GM12878 (cell line): ENCODE data around the gene TSHZ1. TPM values are rescaled to one million over a fixed set of nuclear protein-coding genes. Genes with fewer than 3 reads are reported as not detected.

ENCODE experiments used
- ATAC-seq: fragments of 200-7000 bp; cut with Tn5 transposase; 3 replicates; pipeline ENCODE4 v1.9.1; 2020; ENCODE audit warnings: mild to moderate bottlenecking, moderate library complexity
- BruUV-seq: library from RNA; stranded (reverse); fragments of 400-500 nt; replicated peaks from 2 replicates; lab custom pipeline; 2021; lab: Mats Ljungman, UMichigan
- CTCF ChIA-PET: fragments of 300-600 bp; sonication (Branson Sonifier 250); formaldehyde crosslinking; extraction: SDS; loops from one replicate; lab custom pipeline; 2021; ENCODE audit warnings: inconsistent platforms; lab: Yijun Ruan, JAX
- POLR2A ChIA-PET: fragments of 350-600 bp; formaldehyde crosslinking; extraction: SDS; loops from one replicate; lab custom pipeline; 2021; ENCODE audit warnings: inconsistent platforms; lab: Charles Lee
- RAD21 ChIA-PET: fragments of 300-600 bp; sonication (Branson Sonifier 250); formaldehyde crosslinking; loops from one replicate; lab custom pipeline; 2023; ENCODE audit warnings: antibody characterized with exemption; ENCODE audit not compliant: unreplicated experiment; lab: Charles Lee
- SMC1A ChIA-PET: fragments of 300-600 bp; sonication (Branson Sonifier 250); formaldehyde crosslinking; loops from one replicate; lab custom pipeline; 2023; ENCODE audit not compliant: unreplicated experiment, uncharacterized antibody; lab: Charles Lee
- DNase-seq: peaks from one replicate; pipeline ENCODE4 v3.0.0-alpha.2; 2011; ENCODE audit warnings: low read depth, low spot score
- FAIRE-seq: peaks from 3 replicates; lab custom pipeline; 2011; peaks lifted over from hg19 to GRCh38; lab: Jason Lieb, UNC
- H2AFZ ChIP-seq: 2 replicates; pipeline ENCODE4 v1.6.0; 2011; ENCODE audit warnings: low read depth, low read length, control low read depth; ENCODE audit not compliant: control insufficient read depth
- H3K27ac ChIP-seq: 2 replicates; pipeline ENCODE4 v1.5.1; 2011; ENCODE audit warnings: control low read depth; ENCODE audit not compliant: control insufficient read depth, insufficient read depth
- H3K27me3 ChIP-seq, 2 experiments: replicated peaks in 1 of 2; 2 replicates each; pipeline versions ENCODE4 v1.6.0 to v1.6.1; 2011; ENCODE audit warnings: low read length in 1 of 2; ENCODE audit not compliant: control insufficient read depth in 2 of 2, insufficient read depth in 2 of 2
- H3K36me3 ChIP-seq, 2 experiments: 2 replicates each; pipeline ENCODE4 v1.5.1; 2011; ENCODE audit warnings: low read length in 1 of 2; ENCODE audit not compliant: control insufficient read depth in 2 of 2, insufficient read depth in 2 of 2
- H3K4me1 ChIP-seq: 2 replicates; pipeline ENCODE4 v1.6.1; 2011; ENCODE audit warnings: mild to moderate bottlenecking, low read length, moderate library complexity, mixed read lengths; ENCODE audit not compliant: control insufficient read depth, insufficient read depth
- H3K4me2 ChIP-seq: 2 replicates; pipeline ENCODE4 v1.6.0; 2011; ENCODE audit warnings: control low read depth; ENCODE audit not compliant: control insufficient read depth, insufficient read depth
- H3K4me3 ChIP-seq: fragments of 200-600 bp; sonication (generic); 2 replicates; pipeline ENCODE4 v1.5.1; 2016
- H3K79me2 ChIP-seq: 2 replicates; pipeline ENCODE4 v1.6.0; 2011; ENCODE audit warnings: low read length; ENCODE audit not compliant: control insufficient read depth, insufficient read depth
- H3K9ac ChIP-seq: 2 replicates; pipeline ENCODE4 v1.8.0; 2011; ENCODE audit warnings: low read length, control low read depth, mixed read lengths; ENCODE audit not compliant: control insufficient read depth, insufficient read depth
- H3K9me3 ChIP-seq: replicated peaks from 3 replicates; pipeline ENCODE4 v1.5.1; 2011; ENCODE audit warnings: mild to moderate bottlenecking, low read length; ENCODE audit not compliant: control insufficient read depth, insufficient read depth
- H4K20me1 ChIP-seq: 2 replicates; pipeline ENCODE4 v1.6.0; 2011; ENCODE audit not compliant: control insufficient read depth, insufficient read depth
- BCL11A ChIP-seq: IDR thresholded peaks from 2 replicates; pipeline ENCODE4 v1.6.1; 2011; ENCODE audit warnings: low read depth, low read length
- CHD2 ChIP-seq: IDR thresholded peaks from 2 replicates; pipeline ENCODE4 v1.6.1; 2011; ENCODE audit warnings: low read depth, low read length, improper control_type of control experiment, borderline replicate concordance
- CREB1 ChIP-seq: IDR thresholded peaks from 2 replicates; pipeline ENCODE4 v1.6.1; 2012; ENCODE audit warnings: low read depth, mild to moderate bottlenecking, inconsistent platforms
- ETV6 ChIP-seq, 2 experiments: fragments of 450-650 bp in 1 of 2; IDR thresholded peaks in 1 of 2; conservative IDR thresholded peaks in 1 of 2; 2 replicates each; pipeline ENCODE4 v1.6.1; 2014; ENCODE audit warnings: antibody characterized with exemption in 1 of 2, borderline replicate concordance in 1 of 2, low read depth in 1 of 2, mild to moderate bottlenecking in 1 of 2, moderate library complexity in 1 of 2
- MEF2A ChIP-seq: IDR thresholded peaks from 2 replicates; pipeline ENCODE4 v1.6.1; 2011; ENCODE audit warnings: low read depth, mild to moderate bottlenecking, low read length, moderate library complexity; ENCODE audit not compliant: insufficient read depth
- MTA2 ChIP-seq: fragments of 450-650 bp; IDR thresholded peaks from 2 replicates; pipeline ENCODE4 v1.6.1; 2016; ENCODE audit warnings: low read depth, mild to moderate bottlenecking, moderate library complexity
- MTA3 ChIP-seq: IDR thresholded peaks from 2 replicates; pipeline ENCODE4 v1.6.1; 2012; ENCODE audit warnings: low read length, inconsistent platforms, borderline replicate concordance
- NR2C2 ChIP-seq: IDR thresholded peaks from 2 replicates; pipeline ENCODE4 v1.6.1; 2011; ENCODE audit warnings: borderline replicate concordance, low read depth; ENCODE audit not compliant: control insufficient read depth, insufficient read length
- SMAD5 ChIP-seq: IDR thresholded peaks from 2 replicates; pipeline ENCODE4 v1.6.1; 2016; ENCODE audit warnings: antibody characterized with exemption, low read depth
- SP1 ChIP-seq: IDR thresholded peaks from one replicate; pipeline ENCODE4 v1.6.1; 2011; ENCODE audit warnings: low read depth, low read length
- STAT1 ChIP-seq: fragments of 450-650 bp; conservative IDR thresholded peaks from 2 replicates; pipeline ENCODE4 v1.6.1; 2014; ENCODE audit warnings: antibody characterized with exemption, mild to moderate bottlenecking
- STAT3 ChIP-seq: IDR thresholded peaks from 2 replicates; pipeline ENCODE4 v1.6.1; 2011; ENCODE audit warnings: low read depth, low read length, improper control_type of control experiment
- TAF1 ChIP-seq: IDR thresholded peaks from 2 replicates; pipeline ENCODE4 v1.6.1; 2011; ENCODE audit warnings: mild to moderate bottlenecking, low read depth, low read length, borderline replicate concordance
- TBL1XR1 ChIP-seq: IDR thresholded peaks from 2 replicates; pipeline ENCODE4 v1.6.1; 2012; ENCODE audit warnings: low read depth, low read length, improper control_type of control experiment
- ZBED1 ChIP-seq: IDR thresholded peaks from 2 replicates; pipeline ENCODE4 v1.6.1; 2016; ENCODE audit warnings: borderline replicate concordance
- WGBS: methylation state at CpG from one replicate; pipeline ENCODE4 v1.1.6; 2016; ENCODE audit warnings: low lambda C conversion rate; ENCODE audit not compliant: insufficient replicate concordance, insufficient coverage; ENCODE audit errors: missing lambda C conversion rate; 5-methylcytosine and 5-hydroxymethylcytosine counted together
- in situ Hi-C: fragments of 300-500 bp; cut with MboI; formaldehyde crosslinking; loops from 9 replicates; pipeline ENCODE4 v1.14.3; 2018; ENCODE audit warnings: mixed read lengths
- intact Hi-C: fragments of 100-400 bp; cut with micrococcal nuclease; formaldehyde crosslinking; loops from one replicate; pipeline ENCODE4 v1.14.2; 2022; ENCODE audit not compliant: unreplicated experiment
- polyA plus RNA-seq, 11 experiments: library from polyadenylated mRNA; depleted of rRNA in 4 of 11; unstranded in 6 of 11; stranded (reverse) in 5 of 11; fragments of >200 nt; fragmentation: Nextera tagmentation in 4 of 11; fragmentation: Illumina TruSeq in 1 of 11; extraction: Ambion mirVana in 4 of 11; extraction: Trizol in 1 of 11; gene quantifications; 1 replicate in 1 of 11; 2 replicates in 10 of 11; pipeline versions ENCODE4 v1.2.1 to v1.2.3, GENCODE V29; 2011 to 2016; ENCODE audit warnings: inconsistent platforms in 2 of 11, missing spikeins in 2 of 11, low read depth in 1 of 11
- total RNA-seq, 4 experiments: library from RNA; depleted of rRNA in 3 of 4; stranded (reverse); fragments of >200 nt in 3 of 4; fragmentation: Illumina TruSeq in 1 of 4; extraction: Trizol in 1 of 4; gene quantifications; 2 replicates each; pipeline versions ENCODE4 v1.2.1 to v1.2.3, GENCODE V29; 2013 to 2021
- TF ChIP-seq, protein P1 (sequence below): fragments of 450-650 bp; formaldehyde crosslinking; IDR thresholded peaks from 2 replicates; pipeline ENCODE4 v1.4.0; 2022; ENCODE audit warnings: mild to moderate bottlenecking, moderate library complexity
- TF ChIP-seq, protein P2 (sequence below): IDR thresholded peaks from 2 replicates; pipeline ENCODE4 v1.6.1; 2011; ENCODE audit warnings: borderline replicate concordance, low read depth, mild to moderate bottlenecking, moderate library complexity, mixed read lengths, low read length; ENCODE audit not compliant: insufficient read depth; ENCODE audit errors: extremely low read length
- TF ChIP-seq, protein P3 (sequence below): fragments of 450-650 bp; IDR thresholded peaks from 2 replicates; pipeline ENCODE4 v1.6.1; 2017; ENCODE audit warnings: mild to moderate bottlenecking, moderate library complexity

The TSHZ1 gene
- total and polyA plus RNA-seq, 10 of the 15 experiments (the other 5 are each of a cell fraction or from before 2014, with no cell fraction given): 2.2 to 15.2 (median 5.1) TPM

DNA sequence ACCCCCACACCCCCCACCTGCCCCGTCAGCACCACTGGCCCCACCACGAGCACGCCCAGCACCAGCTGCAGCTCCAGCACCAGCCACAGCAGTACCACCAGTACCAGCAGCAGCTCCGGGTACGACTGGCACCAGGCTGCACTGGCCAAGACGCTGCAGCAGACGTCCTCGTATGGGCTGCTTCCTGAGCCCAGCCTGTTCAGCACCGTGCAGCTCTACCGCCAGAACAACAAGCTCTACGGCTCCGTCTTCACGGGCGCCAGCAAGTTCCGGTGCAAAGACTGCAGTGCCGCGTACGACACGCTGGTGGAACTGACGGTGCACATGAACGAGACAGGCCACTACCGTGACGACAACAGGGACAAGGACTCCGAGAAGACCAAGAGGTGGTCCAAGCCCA lies 75.3 kb downstream of the TSHZ1 start:
- Histone ChIP-seq H3K4me1 (no peaks in the 10 kb centered on the region), H3K9me3 (no peaks in the 10 kb centered on the region; the same call in 2 of the 3 replicates), H3K79me2 (no peaks in the 10 kb centered on the region), H3K27ac (no peak overlapping the region), H3K36me3 (peaks cover 3 to 13% of the 10 kb centered on the region in 2 experiments; a peak in 3 of 4 replicates), H3K4me2 (no peak overlapping the region), H2AFZ (no peak overlapping the region), H3K27me3 (no peaks in the 10 kb centered on the region), H4K20me1 (no peaks in the 10 kb centered on the region), H3K9ac (no peak overlapping the region), H3K4me3 (no peak overlapping the region)
- RAD21 ChIA-PET: no interaction called here
- in situ Hi-C loops: no loop called here
- WGBS: 96% methylated on average over 22 of the region's 24 CpGs
- DNase-seq: no peak
- intact Hi-C loops: no loop called here
- ATAC-seq: no peak
- BruUV-seq: no TSS peak
- CTCF ChIA-PET: no interaction called here
- SMC1A ChIA-PET: no interaction called here
- no peak for FAIRE-seq
- POLR2A ChIA-PET: no interaction called here
- no peak for TF ChIP-seq CHD2
- no peak for TF ChIP-seq MTA2
- no peak for TF ChIP-seq TAF1
- no peak for TF ChIP-seq SP1
- TF ChIP-seq SMAD5: no peak
- TF ChIP-seq MEF2A: no peak
- TF ChIP-seq, protein P1, sequence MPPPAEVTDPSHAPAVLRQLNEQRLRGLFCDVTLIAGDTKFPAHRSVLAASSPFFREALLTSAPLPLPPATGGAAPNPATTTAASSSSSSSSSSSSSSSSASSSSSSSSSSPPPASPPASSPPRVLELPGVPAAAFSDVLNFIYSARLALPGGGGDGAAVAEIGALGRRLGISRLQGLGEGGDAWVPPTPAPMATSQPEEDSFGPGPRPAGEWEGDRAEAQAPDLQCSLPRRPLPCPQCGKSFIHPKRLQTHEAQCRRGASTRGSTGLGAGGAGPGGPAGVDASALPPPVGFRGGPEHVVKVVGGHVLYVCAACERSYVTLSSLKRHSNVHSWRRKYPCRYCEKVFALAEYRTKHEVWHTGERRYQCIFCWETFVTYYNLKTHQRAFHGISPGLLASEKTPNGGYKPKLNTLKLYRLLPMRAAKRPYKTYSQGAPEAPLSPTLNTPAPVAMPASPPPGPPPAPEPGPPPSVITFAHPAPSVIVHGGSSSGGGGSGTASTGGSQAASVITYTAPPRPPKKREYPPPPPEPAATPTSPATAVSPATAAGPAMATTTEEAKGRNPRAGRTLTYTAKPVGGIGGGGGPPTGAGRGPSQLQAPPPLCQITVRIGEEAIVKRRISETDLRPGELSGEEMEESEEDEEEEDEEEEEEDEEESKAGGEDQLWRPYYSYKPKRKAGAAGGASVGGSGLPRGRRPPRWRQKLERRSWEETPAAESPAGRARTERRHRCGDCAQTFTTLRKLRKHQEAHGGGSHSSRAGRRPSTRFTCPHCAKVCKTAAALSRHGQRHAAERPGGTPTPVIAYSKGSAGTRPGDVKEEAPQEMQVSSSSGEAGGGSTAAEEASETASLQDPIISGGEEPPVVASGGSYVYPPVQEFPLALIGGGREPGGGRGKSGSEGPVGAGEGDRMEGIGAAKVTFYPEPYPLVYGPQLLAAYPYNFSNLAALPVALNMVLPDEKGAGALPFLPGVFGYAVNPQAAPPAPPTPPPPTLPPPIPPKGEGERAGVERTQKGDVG (CRISPR knock-in tag): no peak
- TF ChIP-seq, protein P2, sequence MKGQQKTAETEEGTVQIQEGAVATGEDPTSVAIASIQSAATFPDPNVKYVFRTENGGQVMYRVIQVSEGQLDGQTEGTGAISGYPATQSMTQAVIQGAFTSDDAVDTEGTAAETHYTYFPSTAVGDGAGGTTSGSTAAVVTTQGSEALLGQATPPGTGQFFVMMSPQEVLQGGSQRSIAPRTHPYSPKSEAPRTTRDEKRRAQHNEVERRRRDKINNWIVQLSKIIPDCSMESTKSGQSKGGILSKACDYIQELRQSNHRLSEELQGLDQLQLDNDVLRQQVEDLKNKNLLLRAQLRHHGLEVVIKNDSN: no peak
- no peak for TF ChIP-seq BCL11A
- TF ChIP-seq ZBED1: no peak
- no peak for TF ChIP-seq NR2C2
- TF ChIP-seq TBL1XR1: no peak
- no peak for TF ChIP-seq STAT1
- TF ChIP-seq, protein P3, sequence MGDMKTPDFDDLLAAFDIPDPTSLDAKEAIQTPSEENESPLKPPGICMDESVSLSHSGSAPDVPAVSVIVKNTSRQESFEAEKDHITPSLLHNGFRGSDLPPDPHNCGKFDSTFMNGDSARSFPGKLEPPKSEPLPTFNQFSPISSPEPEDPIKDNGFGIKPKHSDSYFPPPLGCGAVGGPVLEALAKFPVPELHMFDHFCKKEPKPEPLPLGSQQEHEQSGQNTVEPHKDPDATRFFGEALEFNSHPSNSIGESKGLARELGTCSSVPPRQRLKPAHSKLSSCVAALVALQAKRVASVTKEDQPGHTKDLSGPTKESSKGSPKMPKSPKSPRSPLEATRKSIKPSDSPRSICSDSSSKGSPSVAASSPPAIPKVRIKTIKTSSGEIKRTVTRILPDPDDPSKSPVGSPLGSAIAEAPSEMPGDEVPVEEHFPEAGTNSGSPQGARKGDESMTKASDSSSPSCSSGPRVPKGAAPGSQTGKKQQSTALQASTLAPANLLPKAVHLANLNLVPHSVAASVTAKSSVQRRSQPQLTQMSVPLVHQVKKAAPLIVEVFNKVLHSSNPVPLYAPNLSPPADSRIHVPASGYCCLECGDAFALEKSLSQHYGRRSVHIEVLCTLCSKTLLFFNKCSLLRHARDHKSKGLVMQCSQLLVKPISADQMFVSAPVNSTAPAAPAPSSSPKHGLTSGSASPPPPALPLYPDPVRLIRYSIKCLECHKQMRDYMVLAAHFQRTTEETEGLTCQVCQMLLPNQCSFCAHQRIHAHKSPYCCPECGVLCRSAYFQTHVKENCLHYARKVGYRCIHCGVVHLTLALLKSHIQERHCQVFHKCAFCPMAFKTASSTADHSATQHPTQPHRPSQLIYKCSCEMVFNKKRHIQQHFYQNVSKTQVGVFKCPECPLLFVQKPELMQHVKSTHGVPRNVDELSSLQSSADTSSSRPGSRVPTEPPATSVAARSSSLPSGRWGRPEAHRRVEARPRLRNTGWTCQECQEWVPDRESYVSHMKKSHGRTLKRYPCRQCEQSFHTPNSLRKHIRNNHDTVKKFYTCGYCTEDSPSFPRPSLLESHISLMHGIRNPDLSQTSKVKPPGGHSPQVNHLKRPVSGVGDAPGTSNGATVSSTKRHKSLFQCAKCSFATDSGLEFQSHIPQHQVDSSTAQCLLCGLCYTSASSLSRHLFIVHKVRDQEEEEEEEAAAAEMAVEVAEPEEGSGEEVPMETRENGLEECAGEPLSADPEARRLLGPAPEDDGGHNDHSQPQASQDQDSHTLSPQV: no peak
- no peak for TF ChIP-seq MTA3
- no peak for TF ChIP-seq STAT3
- no peak for TF ChIP-seq ETV6 (conservative IDR thresholded peaks at IDR 0.05 in 1 of 2, IDR thresholded peaks at IDR 0.05 in 1 of 2; ENCODE audit: borderline replicate concordance in 1 of 2, low read depth in 1 of 2)
- no peak for TF ChIP-seq CREB1
